Measurements from ENCODE around the gene REXO5.

REXO5 gene

DNA sequence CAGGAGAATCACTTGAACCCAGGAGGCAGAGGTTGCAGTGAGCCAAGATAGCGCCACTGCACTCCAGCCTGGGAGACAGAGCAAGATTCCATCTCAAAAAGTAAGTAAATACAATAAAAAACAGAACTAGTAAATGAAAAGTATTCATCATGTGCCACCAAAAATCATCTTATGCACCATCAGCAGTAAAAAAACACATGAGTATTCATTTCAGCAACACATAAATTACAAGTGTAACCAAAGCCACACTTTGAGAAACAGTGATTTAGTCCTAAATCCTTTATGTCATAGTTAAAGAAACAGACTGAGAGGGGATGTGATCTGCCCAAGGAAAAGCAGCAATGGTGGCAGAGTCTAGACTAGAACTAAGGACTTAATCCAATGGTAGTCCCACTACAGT lies 80.9 kb downstream of the REXO5 start:
- DNase-seq (ENCODE audit: extremely low spot score) = no peak
- ChIA-PET POLR2A (no interaction called here), CTCF (interaction anchor here (1.1 to 2.0 kb wide), 5 partner anchors 10 to 115 kb away, joined by 3 to 6 read pairs (median 4); no protein-coding TSS in a partner anchor)
- TF ChIP-seq, protein P1, sequence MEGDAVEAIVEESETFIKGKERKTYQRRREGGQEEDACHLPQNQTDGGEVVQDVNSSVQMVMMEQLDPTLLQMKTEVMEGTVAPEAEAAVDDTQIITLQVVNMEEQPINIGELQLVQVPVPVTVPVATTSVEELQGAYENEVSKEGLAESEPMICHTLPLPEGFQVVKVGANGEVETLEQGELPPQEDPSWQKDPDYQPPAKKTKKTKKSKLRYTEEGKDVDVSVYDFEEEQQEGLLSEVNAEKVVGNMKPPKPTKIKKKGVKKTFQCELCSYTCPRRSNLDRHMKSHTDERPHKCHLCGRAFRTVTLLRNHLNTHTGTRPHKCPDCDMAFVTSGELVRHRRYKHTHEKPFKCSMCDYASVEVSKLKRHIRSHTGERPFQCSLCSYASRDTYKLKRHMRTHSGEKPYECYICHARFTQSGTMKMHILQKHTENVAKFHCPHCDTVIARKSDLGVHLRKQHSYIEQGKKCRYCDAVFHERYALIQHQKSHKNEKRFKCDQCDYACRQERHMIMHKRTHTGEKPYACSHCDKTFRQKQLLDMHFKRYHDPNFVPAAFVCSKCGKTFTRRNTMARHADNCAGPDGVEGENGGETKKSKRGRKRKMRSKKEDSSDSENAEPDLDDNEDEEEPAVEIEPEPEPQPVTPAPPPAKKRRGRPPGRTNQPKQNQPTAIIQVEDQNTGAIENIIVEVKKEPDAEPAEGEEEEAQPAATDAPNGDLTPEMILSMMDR (IDR thresholded peaks at IDR 0.05; ENCODE audit: control extremely low read depth, extremely low read depth, low read depth, missing control alignments) = no peak

DNA sequence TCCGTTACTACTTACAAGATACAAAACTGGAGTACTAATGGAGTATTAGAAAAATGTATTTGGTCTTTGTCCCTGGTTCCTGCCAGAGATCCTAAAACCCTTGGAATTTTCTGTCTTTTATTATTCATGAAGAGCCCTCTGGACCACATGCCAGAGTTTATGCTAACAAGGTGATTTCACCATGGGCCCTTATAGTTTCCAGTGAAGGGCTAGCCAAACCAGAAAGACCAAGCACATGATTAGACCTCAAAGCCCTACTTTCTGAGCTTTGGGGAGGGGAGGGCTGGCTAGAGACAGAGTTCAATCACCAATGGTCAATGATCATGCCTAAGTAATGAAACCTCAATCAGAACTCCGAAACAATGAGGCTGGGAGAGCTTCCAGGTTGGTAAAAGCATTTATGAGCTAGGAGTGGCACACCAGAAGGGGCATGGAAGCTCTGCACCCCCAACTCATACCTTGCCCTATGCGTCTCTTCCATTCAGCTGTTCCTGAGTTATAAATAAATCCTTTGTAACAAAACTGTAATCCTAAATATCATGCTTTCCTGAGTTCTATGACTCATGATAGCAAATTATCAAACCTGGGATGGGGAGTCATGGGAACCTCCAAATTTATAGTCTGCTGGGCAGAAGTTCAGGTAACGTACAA lies 83.4 kb downstream of the REXO5 start:
- POLR2A ChIA-PET = interaction anchor here (0.7 to 1.3 kb wide), 3 partner anchors 10 to 264 kb away, joined by 5 to 6 read pairs (median 6); partner anchors contain the start of genes DCUN1D3 and LYRM1
- CTCF ChIA-PET = no interaction called here
- DNase-seq (ENCODE audit: extremely low spot score) = no peak
- TF ChIP-seq, protein P1 (IDR thresholded peaks at IDR 0.05; ENCODE audit: control extremely low read depth, extremely low read depth, low read depth, missing control alignments) = no peak

DNA sequence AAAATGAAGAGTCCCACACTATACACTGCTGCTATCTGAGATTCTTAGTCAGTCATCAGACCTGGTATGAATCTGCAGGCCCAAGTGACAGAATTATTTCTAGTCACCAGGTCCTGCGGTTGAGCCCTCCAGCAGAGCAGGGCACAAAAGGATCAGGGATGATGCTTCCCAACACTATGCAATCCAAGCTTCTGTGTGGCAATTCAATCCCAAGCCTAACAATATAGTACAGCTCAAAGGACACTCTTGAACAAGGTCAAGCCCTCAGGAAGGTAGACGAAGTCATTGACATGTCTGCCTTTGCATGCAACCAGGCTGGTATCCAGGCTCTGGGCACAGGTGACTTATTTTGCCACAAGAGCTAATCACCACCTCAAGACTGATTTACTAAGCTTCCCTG lies 88.1 kb downstream of the REXO5 start:
- ChIA-PET POLR2A (no interaction called here), CTCF (no interaction called here)
- TF ChIP-seq, protein P1 (IDR thresholded peaks at IDR 0.05; ENCODE audit: control extremely low read depth, extremely low read depth, low read depth, missing control alignments) = no peak
- DNase-seq (ENCODE audit: extremely low spot score) = no peak

DNA sequence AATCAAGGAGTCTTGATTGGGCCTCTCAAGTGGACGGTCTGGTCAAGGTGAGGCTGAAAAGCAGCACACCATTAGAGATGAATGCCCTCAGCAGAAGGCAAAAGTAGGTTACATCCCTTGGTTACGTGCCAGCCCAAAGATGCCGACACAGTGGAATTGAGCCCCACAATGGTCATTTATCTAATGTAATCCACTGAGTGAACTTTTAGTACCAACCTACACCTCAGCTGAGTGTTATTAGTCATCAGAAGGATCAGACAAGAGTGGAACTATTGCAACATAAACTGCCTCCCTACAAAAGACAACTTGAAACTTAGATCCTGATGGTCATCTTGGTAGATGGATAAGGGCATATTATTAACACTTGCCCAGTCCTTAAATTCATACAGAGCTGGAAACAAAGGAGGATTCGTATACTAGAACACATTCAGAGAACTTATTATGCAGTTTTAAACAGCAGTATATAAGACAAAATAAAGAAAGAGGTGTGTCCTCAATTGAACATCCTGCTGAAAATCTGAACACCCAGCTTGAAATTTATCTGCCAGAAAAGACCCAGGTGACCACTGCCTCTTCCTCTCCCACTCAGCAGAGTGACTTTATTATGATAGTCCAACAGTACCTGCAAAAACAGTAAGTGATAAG lies 91.0 kb downstream of the REXO5 start:
- POLR2A ChIA-PET = no interaction called here
- DNase-seq (ENCODE audit: extremely low spot score) = no peak
- CTCF ChIA-PET = interaction anchor here (0.8 to 2.1 kb wide), 6 partner anchors 9 to 48 kb away, joined by 3 to 7 read pairs (median 4); no protein-coding TSS in a partner anchor
- TF ChIP-seq, protein P1 (IDR thresholded peaks at IDR 0.05; ENCODE audit: control extremely low read depth, extremely low read depth, low read depth, missing control alignments) = no peak

DNA sequence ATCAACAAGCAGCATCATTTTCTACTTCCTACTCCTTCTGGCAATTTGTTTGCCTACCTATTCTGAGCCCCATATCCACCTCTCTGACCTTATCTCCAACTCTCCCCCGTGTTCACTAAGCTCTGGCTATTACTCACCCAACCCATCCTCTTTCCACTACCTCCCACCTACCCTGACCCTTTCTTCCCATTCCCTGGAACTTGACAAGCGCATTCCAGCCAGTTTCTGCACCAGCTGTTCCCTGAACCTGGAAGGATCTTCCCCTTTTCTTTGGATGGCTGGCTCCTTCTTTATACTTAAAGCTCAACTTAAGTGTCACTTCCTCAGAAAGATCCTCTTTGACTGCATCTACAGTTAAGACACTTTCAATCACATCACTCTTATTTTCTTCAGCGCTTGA lies 91.6 kb downstream of the REXO5 start:
- POLR2A ChIA-PET = no interaction called here
- no peak for DNase-seq (ENCODE audit: extremely low spot score)
- TF ChIP-seq, protein P1 (IDR thresholded peaks at IDR 0.05; ENCODE audit: control extremely low read depth, extremely low read depth, low read depth, missing control alignments) = no peak
- CTCF ChIA-PET = interaction anchor here (0.8 to 2.1 kb wide), 4 partner anchors 17 to 48 kb away, joined by 3 to 7 read pairs (median 4); no protein-coding TSS in a partner anchor

DNA sequence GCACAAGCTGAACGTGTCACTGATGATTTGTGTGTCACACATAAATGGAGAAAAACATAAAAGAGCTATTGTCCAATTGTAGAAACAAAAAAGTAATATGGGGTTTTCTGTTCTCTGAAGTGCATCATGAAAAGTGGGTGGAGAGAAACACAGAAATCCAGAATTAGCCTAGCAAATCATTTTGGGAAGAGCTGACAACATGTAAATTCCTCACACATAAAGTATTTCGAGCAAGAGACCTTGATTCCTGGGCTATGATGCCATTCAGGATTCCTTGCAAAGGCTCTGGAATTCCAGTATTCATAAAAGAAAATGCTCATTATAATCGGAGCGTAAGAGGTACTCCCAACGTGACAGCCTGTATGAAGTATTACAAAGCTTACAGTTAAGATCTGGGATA lies 92.7 kb downstream of the REXO5 start:
- DNase-seq (ENCODE audit: extremely low spot score) = no peak
- TF ChIP-seq, protein P1 (IDR thresholded peaks at IDR 0.05; ENCODE audit: control extremely low read depth, extremely low read depth, low read depth, missing control alignments) = no peak
- CTCF ChIA-PET = interaction anchor here (0.9 to 2.0 kb wide), 2 partner anchors 11 to 49 kb away, joined by 3 to 7 read pairs; no protein-coding TSS in a partner anchor
- POLR2A ChIA-PET = interaction anchor here (0.9 kb wide), 1 partner anchor 34 kb away, joined by 4 read pairs; no protein-coding TSS in a partner anchor
